Cerebellar cortex (tissue), 1 donor: ENCODE results near the gene TMCO4.
A peak's percentile ranks its signal among the peaks of the same experiment; 100 is the strongest.
"Not testable (repeated sequence)": the region's sequence is repeated elsewhere in the genome, so short reads cannot be mapped to it uniquely, and the experiment has no call there.

Source experiments
- DNase-seq: peaks from one replicate; pipeline ENCODE4 v3.0.0-alpha.2; 2015; ENCODE audit warnings: low spot score

The TMCO4 gene

DNA sequence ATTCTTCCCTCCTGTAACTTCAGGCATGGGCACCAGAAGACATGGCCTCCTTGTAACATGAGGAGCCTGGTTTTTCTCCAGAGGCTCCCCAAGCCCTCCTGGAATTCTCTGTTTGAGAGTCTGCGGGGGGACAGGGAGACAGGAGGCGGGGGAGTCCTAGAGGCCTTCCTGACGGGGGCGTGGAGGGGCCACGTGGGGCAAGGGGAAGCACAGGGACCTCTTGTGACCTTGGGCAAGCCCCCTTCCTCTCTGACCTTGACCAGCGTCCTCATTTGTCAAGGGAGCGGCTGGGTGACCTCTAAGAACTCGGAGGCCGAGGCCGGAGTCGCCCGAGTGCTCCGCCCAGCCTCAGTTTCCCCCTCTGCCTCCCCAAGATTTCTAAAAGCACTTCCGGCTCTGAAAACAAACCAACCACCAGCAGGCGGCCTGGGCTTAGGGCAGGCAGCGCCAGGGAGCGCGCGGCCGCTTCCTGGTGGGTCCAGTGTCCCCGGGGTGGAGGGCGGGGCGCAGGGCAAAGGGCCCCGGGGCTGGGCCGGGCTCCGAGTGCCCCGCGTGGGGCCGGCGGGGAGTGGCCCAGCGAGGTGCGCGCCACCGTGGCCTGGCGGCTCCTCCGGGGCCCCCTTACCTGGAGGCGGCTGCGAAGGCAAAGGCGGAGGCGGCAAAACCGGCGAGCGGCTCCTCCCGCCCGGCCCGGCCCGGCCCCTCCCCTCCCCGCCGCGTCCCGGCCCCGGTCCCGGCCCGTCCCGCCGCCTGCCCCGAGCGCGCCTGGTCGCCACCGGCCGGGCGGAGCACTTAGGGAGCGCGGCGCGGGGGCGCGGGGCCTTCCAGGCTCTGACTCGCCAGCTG lies at the start of gene TMCO4:
TMCO4 (minus strand) TSS at position 687 of the 846 bp plus-strand sequence. CDS start 19,158 bp downstream, outside the sequence.
- DNase-seq = no peak

GRCh38 chr1:19849307-19849706 lies 49.6 kb upstream of the TMCO4 start:
- not testable (repeated sequence) for DNase-seq

DNA sequence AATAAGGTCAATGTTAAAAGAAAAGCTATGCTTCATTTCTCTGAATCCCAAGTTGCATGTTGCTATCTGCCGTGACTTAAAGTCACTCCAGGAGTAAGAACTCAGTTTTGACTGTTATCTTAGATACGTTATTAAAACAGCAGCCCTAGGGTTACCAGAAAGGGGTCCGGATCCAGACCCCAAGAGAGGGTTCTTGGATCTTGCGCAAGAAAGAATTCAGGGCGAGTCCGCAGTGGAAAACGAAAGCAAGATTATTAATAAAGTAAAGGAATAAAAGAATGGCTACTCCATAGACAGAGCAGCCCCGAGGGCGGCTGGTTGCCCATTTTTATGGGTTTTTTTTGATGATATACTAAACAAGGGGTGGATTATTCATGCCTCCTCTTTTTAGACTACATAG lies 47.6 kb upstream of the TMCO4 start:
- not testable (repeated sequence) for DNase-seq

GRCh38 chr1:19846338-19846737 lies 46.6 kb upstream of the TMCO4 start:
- DNase-seq = no peak

DNA sequence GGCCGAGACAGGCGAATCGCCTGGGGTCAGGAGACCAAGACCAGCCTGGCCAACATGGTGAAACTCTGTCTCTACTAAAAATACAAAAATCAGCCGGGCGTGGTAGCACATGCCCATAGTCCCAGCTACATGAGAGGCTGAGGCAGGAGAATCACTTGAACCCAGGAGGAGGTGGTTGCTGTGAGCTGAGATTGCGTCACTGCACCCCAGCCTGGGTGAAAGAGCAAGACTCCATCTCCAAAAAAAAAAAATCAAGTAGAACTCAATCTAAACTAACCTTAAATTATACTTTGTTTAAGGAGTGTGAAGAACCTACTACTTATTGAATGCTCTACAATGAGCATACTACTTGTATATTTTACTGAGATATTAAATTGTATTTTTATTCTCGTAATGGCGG lies 45.8 kb upstream of the TMCO4 start:
- DNase-seq = no peak

GRCh38 chr1:19844731-19845495 lies 45.2 kb upstream of the TMCO4 start:
- no peak for DNase-seq

DNA sequence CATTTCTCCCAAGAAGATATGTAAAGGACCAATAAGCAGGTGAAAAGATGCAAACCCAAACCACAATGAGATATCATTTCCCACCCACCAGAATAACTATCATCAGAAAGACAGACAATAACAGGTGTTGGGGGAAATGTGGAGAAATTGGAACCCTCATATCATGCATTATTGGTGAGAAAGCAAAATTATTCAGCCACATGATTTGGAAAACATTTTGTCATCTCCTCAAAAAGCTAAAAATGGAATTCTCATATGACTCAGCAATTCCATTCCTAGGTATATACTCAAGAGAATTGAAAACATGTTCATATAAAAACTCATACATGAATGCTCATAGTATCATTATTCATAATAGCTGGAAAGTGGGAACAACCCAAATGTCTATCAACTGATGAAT lies 40.5 kb upstream of the TMCO4 start:
- no peak for DNase-seq

- no peak for DNase-seq
Measured at GRCh38 chr1:19837866-19838265, 38.1 kb upstream of the TMCO4 start.

DNA sequence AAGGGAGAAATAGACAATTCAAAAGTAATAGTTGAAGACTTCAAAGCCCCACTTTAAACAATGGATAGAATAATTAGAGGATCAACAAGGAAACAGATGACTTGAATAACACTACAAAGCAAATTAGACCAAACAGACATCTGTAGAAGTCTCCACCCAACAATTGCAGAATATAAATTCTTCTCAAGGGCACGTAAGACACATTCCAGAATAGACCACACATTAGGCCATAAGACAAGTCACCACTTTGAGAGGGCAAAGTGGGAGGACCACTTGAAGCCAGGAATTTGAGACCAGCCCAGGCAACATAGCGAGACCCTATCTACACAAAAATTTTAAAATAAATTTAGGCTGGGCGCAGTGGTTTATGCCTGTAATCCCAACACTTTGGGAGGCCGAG lies 35.9 kb upstream of the TMCO4 start:
- no peak for DNase-seq

- no peak for DNase-seq
Measured at GRCh38 chr1:19831441-19831840, 31.7 kb upstream of the TMCO4 start.

- DNase-seq = no peak
Measured at GRCh38 chr1:19828546-19828945, 28.8 kb upstream of the TMCO4 start.

GRCh38 chr1:19825298-19825697 lies 25.6 kb upstream of the TMCO4 start:
- DNase-seq = peak; percentile 6

DNA sequence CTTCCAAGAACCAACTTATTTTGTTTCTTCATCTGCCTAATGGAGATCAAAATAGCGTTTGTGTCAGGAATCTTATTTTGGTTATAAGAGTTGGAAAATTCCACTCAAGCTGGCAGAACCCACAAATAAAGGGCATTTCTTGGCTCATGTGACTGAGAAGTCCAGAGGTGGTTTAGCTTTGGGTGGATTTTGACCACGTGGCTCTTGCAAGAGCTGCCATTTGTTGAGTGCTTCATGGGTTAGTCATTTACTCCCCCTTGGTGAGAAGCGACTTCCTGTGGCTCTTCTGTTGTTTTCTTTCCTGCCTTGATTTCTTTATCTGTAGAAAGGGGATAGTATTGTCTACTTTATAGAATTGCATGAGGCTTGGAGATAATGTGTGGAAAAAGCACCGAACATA lies 24.8 kb upstream of the TMCO4 start:
- no peak for DNase-seq

DNA sequence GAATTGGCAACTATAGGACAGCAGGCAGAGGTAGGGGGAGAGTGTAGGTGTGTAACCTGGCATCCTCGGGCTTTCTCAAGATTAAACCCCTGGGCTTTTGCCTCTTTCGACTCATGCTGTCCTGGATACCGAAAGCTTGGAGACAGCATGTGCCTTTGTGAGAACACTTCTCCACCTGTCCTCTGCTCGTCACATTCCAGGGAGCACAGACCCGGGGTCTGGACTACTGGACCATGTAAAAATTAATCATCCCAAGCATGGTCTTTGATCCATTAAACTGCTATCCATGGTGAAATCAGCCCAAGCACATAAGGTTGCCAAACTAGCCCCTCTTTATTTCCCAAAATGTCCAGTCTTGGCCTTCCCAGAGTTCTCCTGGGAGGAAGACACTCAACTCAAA lies 24.3 kb upstream of the TMCO4 start:
- DNase-seq = no peak

DNA sequence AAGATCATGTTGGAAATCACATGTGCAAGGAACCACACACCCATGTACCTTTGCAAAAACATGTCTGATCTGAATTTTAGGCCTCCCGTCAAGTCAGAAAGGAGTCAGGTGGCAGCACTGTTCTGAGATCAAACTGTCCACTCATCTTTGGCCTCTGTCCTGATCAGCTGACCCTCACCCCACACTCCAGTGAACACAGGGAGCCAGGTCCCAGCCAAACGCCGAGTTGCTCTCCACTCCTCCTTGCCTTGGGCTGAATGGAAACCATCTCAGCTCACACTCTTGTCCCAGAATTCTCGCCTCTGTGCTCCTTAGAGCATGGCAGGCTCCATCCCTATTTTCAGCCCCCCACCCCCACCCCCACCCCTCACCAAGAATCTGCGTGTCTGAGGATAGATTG lies 20.0 kb upstream of the TMCO4 start:
- no peak for DNase-seq

DNA sequence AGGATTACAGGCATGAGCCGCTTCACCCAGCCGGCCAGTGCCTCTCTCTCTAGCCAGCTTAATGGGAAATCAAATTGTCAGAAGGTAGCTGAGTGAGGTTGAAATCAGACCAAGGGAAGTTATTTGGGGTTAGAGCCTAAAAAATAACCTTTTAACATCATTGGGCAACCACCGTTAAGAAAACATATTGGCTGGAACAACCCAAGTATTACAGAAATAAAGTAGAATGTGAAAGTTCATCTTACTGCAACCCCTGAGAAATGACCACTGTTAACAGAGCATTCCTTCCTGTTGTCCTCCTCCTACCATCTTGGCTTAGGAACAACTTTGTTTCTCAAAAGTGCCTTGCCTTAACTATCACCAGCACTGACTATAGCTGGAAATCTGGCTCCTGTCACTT lies 18.6 kb upstream of the TMCO4 start:
- no peak for DNase-seq

GRCh38 chr1:19817160-19817559 lies 17.4 kb upstream of the TMCO4 start:
- no peak for DNase-seq

GRCh38 chr1:19816737-19817086 lies 17.0 kb upstream of the TMCO4 start:
- not testable (repeated sequence) for DNase-seq

- no peak for DNase-seq
Measured at GRCh38 chr1:19815801-19816736, 16.4 kb upstream of the TMCO4 start.

DNA sequence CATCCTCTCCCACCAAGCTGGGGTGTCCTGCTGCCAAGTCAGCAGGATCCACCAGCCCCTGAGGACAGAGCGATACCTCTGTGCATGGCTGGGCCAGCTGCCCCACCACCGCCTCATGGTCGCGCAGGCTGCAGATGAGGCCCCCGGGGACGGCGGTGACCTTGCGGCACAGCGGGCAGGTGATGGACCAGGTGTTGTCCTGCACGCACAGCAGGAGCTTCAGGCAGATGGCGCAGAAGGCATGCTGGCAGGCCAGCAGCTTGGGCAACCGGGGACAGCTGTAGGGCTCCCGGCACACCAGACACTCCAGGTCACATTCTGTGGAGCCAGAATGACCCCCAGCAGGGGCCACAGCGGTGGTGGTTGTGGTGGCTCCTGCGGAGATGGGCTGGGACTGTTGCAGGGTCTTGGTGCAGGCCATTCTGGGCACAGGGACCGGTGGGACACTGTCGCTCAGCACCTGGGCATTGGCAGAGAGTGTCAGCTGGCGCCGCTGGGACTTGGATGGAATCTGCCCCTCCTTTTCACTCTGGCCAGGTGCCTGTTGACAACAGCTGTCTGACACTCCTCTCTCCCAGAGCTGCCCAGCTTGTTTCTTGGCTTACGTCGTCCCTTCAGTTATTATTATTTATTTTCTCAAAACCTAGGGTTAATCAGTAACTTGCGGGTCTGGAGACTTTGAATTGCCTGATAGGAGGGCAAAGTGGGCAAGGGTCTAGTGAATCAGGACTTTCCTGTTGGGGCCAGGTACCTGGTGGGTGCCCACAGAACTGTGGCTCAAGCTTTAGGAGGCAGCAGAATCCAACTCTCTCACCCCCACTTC lies 15.2 kb upstream of the TMCO4 start, which contains the start of gene RNF186:
RNF186 (minus strand) TSS at position 603 of the 823 bp plus-strand sequence; CDS start at position 421, 182 bp downstream.
- DNase-seq = no peak

DNA sequence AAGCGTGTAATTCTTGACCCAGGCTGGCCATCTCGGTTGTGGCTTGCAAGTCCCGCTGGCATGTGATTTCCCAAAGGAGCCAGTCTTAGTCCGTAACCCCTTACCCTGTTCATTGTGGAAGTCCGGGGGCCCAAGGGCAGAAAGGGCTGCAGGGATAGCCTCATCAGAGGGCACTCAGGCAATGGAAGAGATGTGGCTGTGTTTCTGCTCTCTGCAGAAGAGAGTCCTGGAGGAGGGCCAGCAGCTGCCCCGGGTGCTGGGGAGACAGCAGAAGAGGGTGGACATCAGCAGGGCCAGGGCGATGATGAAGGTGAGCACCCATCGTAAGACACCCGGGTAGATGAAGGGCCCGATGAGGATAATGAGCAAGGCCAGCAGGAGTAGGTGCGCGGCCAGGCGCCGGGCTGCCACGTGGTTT lies 14.5 kb upstream of the TMCO4 start:
- DNase-seq = no peak
